ENCODE data around the gene CELF2.

The CELF2 gene

GRCh38 chr10:11109590-11109989 is 91.9 kb downstream of the CELF2 start:
- Histone ChIP-seq H3K36me3 (ENCODE audit: control insufficient read depth in 1 of 2, insufficient read depth in 2 of 2, low read length in 2 of 2) (no peaks in the 10 kb centered on the region), H3K23ac (ENCODE audit: low read length) (no peak overlapping the region), H4K91ac (ENCODE audit: low read depth, low read length) (no peak overlapping the region), H4K12ac (ENCODE audit: low read depth, low read length) (no peak overlapping the region), H3K4me3 (ENCODE audit: low read depth, low read length) (no peak overlapping the region), H3K9ac (ENCODE audit: low read length) (no peak overlapping the region), H3K79me1 (ENCODE audit: low read length) (no peaks in the 10 kb centered on the region), H4K8ac (ENCODE audit: low read depth, low read length) (no peak overlapping the region), H2BK12ac (ENCODE audit: low read length) (no peak overlapping the region), H3K18ac (ENCODE audit: low read length) (no peak overlapping the region), H3K4me1 (ENCODE audit: control insufficient read depth in 1 of 2, insufficient read depth in 2 of 2, low read length in 2 of 2) (no peaks in the 10 kb centered on the region), H3K4me2 (ENCODE audit: low read length) (no peak overlapping the region), H3K79me2 (ENCODE audit: control insufficient read depth, insufficient read depth, low read length, poor library complexity) (no peaks in the 10 kb centered on the region), H2BK120ac (ENCODE audit: insufficient read depth, low read length, poor library complexity) (no peak overlapping the region), H3K4ac (ENCODE audit: low read depth, low read length) (no peak overlapping the region), H2AK5ac (ENCODE audit: low read length) (no peak overlapping the region), H3K9me3 (ENCODE audit: insufficient read depth, low read depth, low read length) (no peaks in the 10 kb centered on the region), H3K14ac (ENCODE audit: low read length) (no peak overlapping the region), H3K27ac (ENCODE audit: low read depth, low read length) (no peak overlapping the region), H2AFZ (ENCODE audit: insufficient read depth, low read length, poor library complexity) (no peak overlapping the region), H2BK5ac (ENCODE audit: low read depth, low read length, poor library complexity) (no peak overlapping the region), H3K27me3 (ENCODE audit: insufficient read depth, low read length) (no peaks in the 10 kb centered on the region)
- no CpG with 5 or more reads among the region's 6 CpGs for WGBS (ENCODE audit: extremely low coverage, insufficient coverage, insufficient read length)
- no peak for DNase-seq

GRCh38 chr10:11110539-11110938 is 92.9 kb downstream of the CELF2 start:
- no peaks in the 10 kb centered on the region for H3K27me3 ChIP-seq (ENCODE audit: insufficient read depth, low read length)
- no peak overlapping the region for H4K91ac ChIP-seq (ENCODE audit: low read depth, low read length)
- H3K23ac ChIP-seq (ENCODE audit: low read length): no peak overlapping the region
- no CpG with 5 or more reads among the region's 6 CpGs for WGBS (ENCODE audit: extremely low coverage, insufficient coverage, insufficient read length)
- no peak overlapping the region for H2AFZ ChIP-seq (ENCODE audit: insufficient read depth, low read length, poor library complexity)
- H3K9me3 ChIP-seq (ENCODE audit: insufficient read depth, low read depth, low read length): no peaks in the 10 kb centered on the region
- H3K79me1 ChIP-seq (ENCODE audit: low read length): no peaks in the 10 kb centered on the region
- H3K4me2 ChIP-seq (ENCODE audit: low read length): no peak overlapping the region
- H3K14ac ChIP-seq (ENCODE audit: low read length): no peak overlapping the region
- H3K9ac ChIP-seq (ENCODE audit: low read length): no peak overlapping the region
- H3K27ac ChIP-seq (ENCODE audit: low read depth, low read length): no peak overlapping the region
- H4K8ac ChIP-seq (ENCODE audit: low read depth, low read length): no peak overlapping the region
- H3K36me3 ChIP-seq (ENCODE audit: control insufficient read depth in 1 of 2, insufficient read depth in 2 of 2, low read length in 2 of 2): no peaks in the 10 kb centered on the region
- no peak overlapping the region for H3K18ac ChIP-seq (ENCODE audit: low read length)
- no peak overlapping the region for H2BK12ac ChIP-seq (ENCODE audit: low read length)
- H3K4ac ChIP-seq (ENCODE audit: low read depth, low read length): no peak overlapping the region
- DNase-seq: no peak
- no peak overlapping the region for H3K4me3 ChIP-seq (ENCODE audit: low read depth, low read length)
- H3K79me2 ChIP-seq (ENCODE audit: control insufficient read depth, insufficient read depth, low read length, poor library complexity): no peaks in the 10 kb centered on the region
- H2BK5ac ChIP-seq (ENCODE audit: low read depth, low read length, poor library complexity): no peak overlapping the region
- no peaks in the 10 kb centered on the region for H3K4me1 ChIP-seq (ENCODE audit: control insufficient read depth in 1 of 2, insufficient read depth in 2 of 2, low read length in 2 of 2)
- H2AK5ac ChIP-seq (ENCODE audit: low read length): no peak overlapping the region
- no peak overlapping the region for H4K12ac ChIP-seq (ENCODE audit: low read depth, low read length)
- H2BK120ac ChIP-seq (ENCODE audit: insufficient read depth, low read length, poor library complexity): no peak overlapping the region

GRCh38 chr10:11111490-11111889 is 93.8 kb downstream of the CELF2 start:
- H3K36me3 ChIP-seq (ENCODE audit: control insufficient read depth in 1 of 2, insufficient read depth in 2 of 2, low read length in 2 of 2): no peaks in the 10 kb centered on the region
- H3K4me3 ChIP-seq (ENCODE audit: low read depth, low read length): no peak overlapping the region
- H3K4me1 ChIP-seq (ENCODE audit: control insufficient read depth in 1 of 2, insufficient read depth in 2 of 2, low read length in 2 of 2): no peaks in the 10 kb centered on the region
- no peak overlapping the region for H3K18ac ChIP-seq (ENCODE audit: low read length)
- no peak overlapping the region for H2AFZ ChIP-seq (ENCODE audit: insufficient read depth, low read length, poor library complexity)
- no peak overlapping the region for H2AK5ac ChIP-seq (ENCODE audit: low read length)
- no peak overlapping the region for H3K23ac ChIP-seq (ENCODE audit: low read length)
- H3K4ac ChIP-seq (ENCODE audit: low read depth, low read length): no peak overlapping the region
- H2BK12ac ChIP-seq (ENCODE audit: low read length): no peak overlapping the region
- no peaks in the 10 kb centered on the region for H3K79me1 ChIP-seq (ENCODE audit: low read length)
- H3K9me3 ChIP-seq (ENCODE audit: insufficient read depth, low read depth, low read length): no peaks in the 10 kb centered on the region
- H4K8ac ChIP-seq (ENCODE audit: low read depth, low read length): no peak overlapping the region
- H3K4me2 ChIP-seq (ENCODE audit: low read length): no peak overlapping the region
- H4K12ac ChIP-seq (ENCODE audit: low read depth, low read length): no peak overlapping the region
- no peak overlapping the region for H4K91ac ChIP-seq (ENCODE audit: low read depth, low read length)
- H3K14ac ChIP-seq (ENCODE audit: low read length): no peak overlapping the region
- no peak overlapping the region for H3K27ac ChIP-seq (ENCODE audit: low read depth, low read length)
- H3K27me3 ChIP-seq (ENCODE audit: insufficient read depth, low read length): no peaks in the 10 kb centered on the region
- no peak overlapping the region for H2BK120ac ChIP-seq (ENCODE audit: insufficient read depth, low read length, poor library complexity)
- no peak for DNase-seq
- H2BK5ac ChIP-seq (ENCODE audit: low read depth, low read length, poor library complexity): no peak overlapping the region
- no CpG with 5 or more reads among the region's 8 CpGs for WGBS (ENCODE audit: extremely low coverage, insufficient coverage, insufficient read length)
- peaks cover 1% of the 10 kb centered on the region for H3K79me2 ChIP-seq (ENCODE audit: control insufficient read depth, insufficient read depth, low read length, poor library complexity)
- no peak overlapping the region for H3K9ac ChIP-seq (ENCODE audit: low read length)

- Histone ChIP-seq H3K4ac (ENCODE audit: low read depth, low read length) (no peak overlapping the region), H2AK5ac (ENCODE audit: low read length) (no peak overlapping the region), H2BK12ac (ENCODE audit: low read length) (no peak overlapping the region), H3K4me3 (ENCODE audit: low read depth, low read length) (no peak overlapping the region), H3K23ac (ENCODE audit: low read length) (no peak overlapping the region), H4K8ac (ENCODE audit: low read depth, low read length) (no peak overlapping the region), H3K79me2 (ENCODE audit: control insufficient read depth, insufficient read depth, low read length, poor library complexity) (peaks cover 1% of the 10 kb centered on the region), H3K9me3 (ENCODE audit: insufficient read depth, low read depth, low read length) (no peaks in the 10 kb centered on the region), H3K14ac (ENCODE audit: low read length) (no peak overlapping the region), H2BK120ac (ENCODE audit: insufficient read depth, low read length, poor library complexity) (no peak overlapping the region), H4K91ac (ENCODE audit: low read depth, low read length) (no peak overlapping the region), H2BK5ac (ENCODE audit: low read depth, low read length, poor library complexity) (no peak overlapping the region), H4K12ac (ENCODE audit: low read depth, low read length) (no peak overlapping the region), H2AFZ (ENCODE audit: insufficient read depth, low read length, poor library complexity) (no peak overlapping the region), H3K4me2 (ENCODE audit: low read length) (no peak overlapping the region), H3K18ac (ENCODE audit: low read length) (no peak overlapping the region), H3K27ac (ENCODE audit: low read depth, low read length) (no peak overlapping the region), H3K36me3 (ENCODE audit: control insufficient read depth in 1 of 2, insufficient read depth in 2 of 2, low read length in 2 of 2) (no peaks in the 10 kb centered on the region), H3K4me1 (ENCODE audit: control insufficient read depth in 1 of 2, insufficient read depth in 2 of 2, low read length in 2 of 2) (no peaks in the 10 kb centered on the region), H3K79me1 (ENCODE audit: low read length) (no peaks in the 10 kb centered on the region), H3K9ac (ENCODE audit: low read length) (no peak overlapping the region), H3K27me3 (ENCODE audit: insufficient read depth, low read length) (no peaks in the 10 kb centered on the region)
- DNase-seq: peak; percentile 2 to 9
- WGBS (ENCODE audit: extremely low coverage, insufficient coverage, insufficient read length): no CpG with 5 or more reads among the region's 11 CpGs
Observed at GRCh38 chr10:11112718-11113117, 95.0 kb downstream of the CELF2 start.

Data from trophoblast cell (in vitro differentiated cells and primary cell).